ENCODE results near the gene ADAM30.

- TF ChIP-seq CTCF (IDR thresholded peaks at IDR 0.05) (no peak), POLR2A (IDR thresholded peaks at IDR 0.05) (no peak)
Observed at GRCh38 chr1:119893238-119893791, 3.0 kb downstream of the ADAM30 start.

Data from uterus (tissue), 2 donors.